H1 (cell line): ENCODE data around the gene FOXA2. TPM values are rescaled to one million over a fixed set of nuclear protein-coding genes. Genes with fewer than 3 reads are reported as not detected.

Experiments used
- CTCF ChIA-PET: fragments of 300-600 bp; sonication (Branson Sonifier 250); formaldehyde crosslinking; loops from one replicate; lab custom pipeline; 2021; ENCODE audit not compliant: partially characterized antibody; lab: Charles Lee
- POLR2A ChIA-PET: fragments of 300-600 bp; sonication (Branson Sonifier 250); formaldehyde crosslinking; loops from one replicate; lab custom pipeline; 2021; ENCODE audit warnings: inconsistent platforms; ENCODE audit not compliant: partially characterized antibody; lab: Charles Lee
- DNase-seq, 2 experiments: peaks; one replicate each; pipeline versions ENCODE4 v3.0.0 to v3.0.0-alpha.2; 2010 to 2022; ENCODE audit warnings: low spot score in 2 of 2, low read depth in 1 of 2, mixed read lengths in 1 of 2
- FAIRE-seq: peaks from 2 replicates; lab custom pipeline; 2011; peaks lifted over from hg19 to GRCh38; lab: Jason Lieb, UNC
- H2AFZ ChIP-seq: 2 replicates; pipeline ENCODE4 v1.8.1; 2012; ENCODE audit warnings: low read length, inconsistent platforms
- H2AK5ac ChIP-seq: 2 replicates; pipeline ENCODE4 v1.6.1; 2013; ENCODE audit warnings: low read depth, low read length
- H2BK120ac ChIP-seq: replicated peaks from 2 replicates; pipeline ENCODE3; 2013; ENCODE audit warnings: low read depth, low read length, inconsistent platforms
- H2BK12ac ChIP-seq: 2 replicates; pipeline ENCODE4 v1.6.1; 2013; ENCODE audit warnings: low read depth, low read length
- H2BK15ac ChIP-seq: 2 replicates; pipeline ENCODE4 v1.6.1; 2013; ENCODE audit warnings: low read length
- H2BK20ac ChIP-seq: 2 replicates; pipeline ENCODE4 v1.6.1; 2013; ENCODE audit warnings: low read length
- H2BK5ac ChIP-seq: 2 replicates; pipeline ENCODE4 v1.6.1; 2013; ENCODE audit warnings: low read depth, low read length
- H3K14ac ChIP-seq: 2 replicates; pipeline ENCODE4 v1.6.1; 2013; ENCODE audit warnings: inconsistent platforms; ENCODE audit not compliant: insufficient read length
- H3K18ac ChIP-seq: 2 replicates; pipeline ENCODE4 v1.6.1; 2013; ENCODE audit warnings: low read length; ENCODE audit errors: extremely low read depth
- H3K23ac ChIP-seq: 2 replicates; pipeline ENCODE4 v1.6.1; 2013; ENCODE audit warnings: inconsistent platforms; ENCODE audit not compliant: insufficient read length
- H3K23me2 ChIP-seq: 2 replicates; pipeline ENCODE4 v1.6.1; 2013; ENCODE audit warnings: low read depth, low read length
- H3K27ac ChIP-seq: 2 replicates; pipeline ENCODE4 v1.6.1; 2011; ENCODE audit warnings: low read depth, low read length, inconsistent platforms
- H3K27me3 ChIP-seq, 4 experiments: replicated peaks in 1 of 4; 1 replicate in 1 of 4; 2 replicates in 3 of 4; pipeline versions ENCODE4 v1.6.1 to v1.8.1; 2011 to 2013; ENCODE audit warnings: low read length in 3 of 4, mild to moderate bottlenecking in 3 of 4, inconsistent platforms in 2 of 4, mixed read lengths in 2 of 4, moderate library complexity in 1 of 4; ENCODE audit not compliant: control insufficient read depth in 3 of 4, insufficient read depth in 3 of 4; ENCODE audit errors: extremely low read depth in 1 of 4
- H3K36me3 ChIP-seq, 4 experiments: 2 replicates each; pipeline versions ENCODE4 v1.6.1 to v1.8.1; 2011 to 2013; ENCODE audit warnings: mild to moderate bottlenecking in 4 of 4, low read length in 3 of 4, moderate library complexity in 2 of 4, control low read depth in 1 of 4, inconsistent platforms in 1 of 4; ENCODE audit not compliant: insufficient read depth in 4 of 4, control insufficient read depth in 2 of 4
- H3K4ac ChIP-seq: replicated peaks from 2 replicates; pipeline ENCODE3; 2013; ENCODE audit warnings: low read length, low read depth, mixed read lengths, inconsistent platforms; ENCODE audit not compliant: insufficient read length
- H3K4me1 ChIP-seq, 4 experiments: replicated peaks in 1 of 4; 1 replicate in 1 of 4; 2 replicates in 3 of 4; pipeline versions ENCODE4 v1.6.1 to v1.8.1; 2011 to 2013; ENCODE audit warnings: low read length in 3 of 4, inconsistent platforms in 2 of 4, mixed read lengths in 1 of 4; ENCODE audit not compliant: insufficient read depth in 4 of 4, control insufficient read depth in 3 of 4
- H3K4me2 ChIP-seq, 2 experiments: 2 replicates each; pipeline versions ENCODE4 v1.6.1 to v1.8.1; 2011 to 2013; ENCODE audit warnings: low read depth in 2 of 2, low read length in 2 of 2, control low read depth in 1 of 2, inconsistent platforms in 1 of 2, mild to moderate bottlenecking in 1 of 2; ENCODE audit not compliant: insufficient read depth in 1 of 2
- H3K4me3 ChIP-seq, 4 experiments: fragments of 200-600, 300-600 bp in 1 of 4; sonication (generic), shearing (Covaris generic), sonication (Bioruptor Twin) in 1 of 4; 2 replicates each; pipeline versions ENCODE4 v1.5.1 to v1.8.1; 2011 to 2016; ENCODE audit warnings: low read length in 4 of 4, low read depth in 3 of 4, control low read depth in 2 of 4, inconsistent platforms in 2 of 4, mild to moderate bottlenecking in 2 of 4, mixed read lengths in 1 of 4, moderate library complexity in 1 of 4; ENCODE audit not compliant: insufficient read depth in 2 of 4; ENCODE audit errors: extremely low read depth in 1 of 4
- H3K56ac ChIP-seq: replicated peaks from 2 replicates; pipeline ENCODE3; 2013; ENCODE audit warnings: low read depth, mild to moderate bottlenecking, mixed read lengths, low read length, inconsistent platforms; ENCODE audit not compliant: insufficient read length
- H3K79me1 ChIP-seq: 2 replicates; pipeline ENCODE4 v1.6.1; 2013; ENCODE audit warnings: low read depth, low read length, control low read depth
- H3K79me2 ChIP-seq, 2 experiments: 2 replicates each; pipeline versions ENCODE4 v1.6.1 to v1.8.1; 2012 to 2013; ENCODE audit warnings: low read length in 2 of 2, mild to moderate bottlenecking in 2 of 2, inconsistent platforms in 1 of 2; ENCODE audit not compliant: insufficient read depth in 2 of 2, control insufficient read depth in 1 of 2
- H3K9ac ChIP-seq, 4 experiments: replicated peaks in 1 of 4; 1 replicate in 1 of 4; 2 replicates in 3 of 4; pipeline versions ENCODE4 v1.6.1 to v1.8.1; 2011 to 2013; ENCODE audit warnings: low read depth in 3 of 4, low read length in 3 of 4, control low read depth in 2 of 4, mild to moderate bottlenecking in 2 of 4, moderate library complexity in 2 of 4, inconsistent platforms in 1 of 4; ENCODE audit errors: extremely low read depth in 1 of 4
- H3K9me3 ChIP-seq, 2 experiments: 2 replicates each; pipeline versions ENCODE4 v1.6.1 to v1.8.1; 2012 to 2013; ENCODE audit warnings: mild to moderate bottlenecking in 2 of 2, moderate library complexity in 2 of 2, control low read depth in 1 of 2, inconsistent platforms in 1 of 2, low read depth in 1 of 2, low read length in 1 of 2, mixed read lengths in 1 of 2; ENCODE audit not compliant: insufficient read depth in 2 of 2
- H4K20me1 ChIP-seq, 2 experiments: replicated peaks in 1 of 2; 2 replicates each; pipeline versions ENCODE3 to v1.8.1; 2011 to 2013; ENCODE audit warnings: inconsistent platforms in 2 of 2, low read length in 2 of 2, mild to moderate bottlenecking in 1 of 2; ENCODE audit not compliant: insufficient read depth in 2 of 2, control insufficient read depth in 1 of 2
- H4K5ac ChIP-seq: 2 replicates; pipeline ENCODE4 v1.6.1; 2013; ENCODE audit warnings: low read length, low read depth, mixed read lengths, inconsistent platforms; ENCODE audit not compliant: insufficient read length
- H4K8ac ChIP-seq: 2 replicates; pipeline ENCODE4 v1.8.0; 2013; ENCODE audit warnings: mild to moderate bottlenecking, moderate library complexity, low read length, inconsistent platforms; ENCODE audit not compliant: insufficient read depth; ENCODE audit errors: extremely low read depth
- H4K91ac ChIP-seq: replicated peaks from 2 replicates; pipeline ENCODE3; 2013; ENCODE audit warnings: low read length, mixed read lengths, inconsistent platforms; ENCODE audit not compliant: insufficient read length
- BCL11A ChIP-seq, 2 experiments: IDR thresholded peaks; one replicate each; pipeline ENCODE4 v1.6.1; 2011; ENCODE audit warnings: low read depth in 2 of 2, low read length in 2 of 2, mild to moderate bottlenecking in 2 of 2
- EZH2 ChIP-seq: fragments of 200-600 bp; sonication (generic); IDR thresholded peaks from 2 replicates; pipeline ENCODE4 v1.7.1; 2012; ENCODE audit warnings: low read depth, mild to moderate bottlenecking, moderate library complexity, low read length, inconsistent platforms; ENCODE audit not compliant: severe bottlenecking
- GTF2F1 ChIP-seq: IDR thresholded peaks from 2 replicates; pipeline ENCODE4 v1.6.1; 2012; ENCODE audit warnings: low read depth, low read length, improper control_type of control experiment, borderline replicate concordance
- RNF2 ChIP-seq: fragments of 200-900, 300-1000 bp; sonication (generic); IDR thresholded peaks from 2 replicates; pipeline ENCODE4 v1.7.1; 2016; ENCODE audit warnings: borderline replicate concordance, low read depth, mild to moderate bottlenecking, antibody characterized with exemption, low read length; ENCODE audit not compliant: poor library complexity, severe bottlenecking; ENCODE audit errors: missing control alignments
- SUZ12 ChIP-seq: fragments of 200-600 bp; sonication (generic); IDR thresholded peaks from 2 replicates; pipeline ENCODE4 v1.6.1; 2012; ENCODE audit warnings: mild to moderate bottlenecking, inconsistent platforms, low read length, moderate library complexity, mixed read lengths
- TAF7 ChIP-seq: optimal IDR thresholded peaks from 2 replicates; pipeline ENCODE3; 2011; ENCODE audit warnings: low read depth, mild to moderate bottlenecking, inconsistent platforms, low read length, moderate library complexity, borderline replicate concordance
- TCF12 ChIP-seq: IDR thresholded peaks from 2 replicates; pipeline ENCODE4 v1.6.1; 2011; ENCODE audit warnings: low read depth, mild to moderate bottlenecking, low read length
- WGBS, 2 experiments: shearing (Covaris generic) in 1 of 2; methylation state at CpG; one replicate each; pipeline versions ENCODE4 v1.1.6 to v1.1.7; 2013 to 2015; ENCODE audit warnings: low lambda C conversion rate in 2 of 2, mixed read lengths in 2 of 2, inconsistent platforms in 1 of 2, low coverage in 1 of 2, missing lambda C conversion rate in 1 of 2; ENCODE audit not compliant: insufficient replicate concordance in 2 of 2, insufficient coverage in 1 of 2, insufficient read length in 1 of 2; ENCODE audit errors: extremely low coverage in 1 of 2, missing lambda C conversion rate in 1 of 2; 5-methylcytosine and 5-hydroxymethylcytosine counted together
- polyA plus RNA-seq, 7 experiments: library from polyadenylated mRNA; depleted of rRNA in 3 of 7; stranded (reverse) in 5 of 7; unstranded in 2 of 7; fragments of >200 nt in 5 of 7; fragments of 200-250 nt in 2 of 7; gene quantifications; 1 replicate in 5 of 7; 2 replicates in 1 of 7; 4 replicates in 1 of 7; pipeline versions ENCODE4 v1.2.1 to v1.2.3, GENCODE V29; 2011 to 2013; ENCODE audit warnings: missing spikeins in 2 of 7, mixed read lengths in 2 of 7
- total RNA-seq: library from RNA; stranded (reverse); fragmentation: NEBNext Ultra II Directional; extraction: Animal tissue kit (Norgen Biotek cat#: 25700); gene quantifications from 2 replicates; pipeline ENCODE4 v1.2.1, GENCODE V29; 2021

FOXA2 gene
- total and polyA plus RNA-seq, 2 of the 8 experiments (the other 6 are each of a cell fraction or from before 2014, with no cell fraction given) = not detected

GRCh38 chr20:22581437-22582385 is 2.7 kb downstream of the FOXA2 start:
- H4K8ac ChIP-seq = no peak overlapping the region
- peaks cover 95 to 99% (median 98%) of the 10 kb centered on the region in 4 experiments for H3K27me3 ChIP-seq
- no peak overlapping the region for H3K23ac ChIP-seq
- H3K23me2 ChIP-seq = no peaks in the 10 kb centered on the region; the same call in 1 of the 2 replicates
- no peak overlapping the region for H2BK12ac ChIP-seq
- no peak overlapping the region for H2BK5ac ChIP-seq
- no peaks in the 10 kb centered on the region for H3K79me2 ChIP-seq
- peaks cover 23 to 26% of the 10 kb centered on the region in 2 experiments for H4K20me1 ChIP-seq
- H3K4ac ChIP-seq = no peak overlapping the region
- no peaks in the 10 kb centered on the region for H3K79me1 ChIP-seq
- ChIA-PET POLR2A (interaction anchor here (0.8 to 1.4 kb wide), 2 partner anchors 10 to 14 kb away, joined by 3 to 7 read pairs; no protein-coding TSS in a partner anchor), CTCF (interaction anchor here (0.7 to 1.1 kb wide), 2 partner anchors 10 to 128 kb away, joined by 3 to 5 read pairs; no protein-coding TSS in a partner anchor)
- FAIRE-seq = no peak
- H3K4me2 ChIP-seq = peak overlapping the region; percentile 47 to 55; a peak in 3 of 4 replicates
- H4K91ac ChIP-seq = no peak overlapping the region
- H3K27ac ChIP-seq = no peak overlapping the region
- H3K18ac ChIP-seq = 0 out of 2 replicates have a peak overlapping the region, but pooled peaks have one; percentile 83
- 9% methylated on average over 51 of the region's 54 CpGs; no CpG with 5 or more reads in 1 of the 2 experiments for WGBS, 2 experiments
- TF ChIP-seq GTF2F1 (no peak), TAF7 (no peak), BCL11A (IDR thresholded peaks at IDR 0.05; ENCODE audit: low read depth in 2 of 2, low read length in 2 of 2) (no peak), RNF2 (peak; percentile 95), TCF12 (0 out of 2 replicates have a peak, but pooled peaks have one; percentile 4), EZH2 (peak; percentile 97), SUZ12 (peak; percentile 98)
- no peak overlapping the region for H4K5ac ChIP-seq
- peaks cover 0 to 19% (median 0%) of the 10 kb centered on the region in 4 experiments; a peak in 1 of 8 replicates for H3K36me3 ChIP-seq
- H2BK15ac ChIP-seq = no peak overlapping the region; the same call in 1 of the 2 replicates
- no peak overlapping the region for H2AFZ ChIP-seq
- peak in 1 of 2 experiments; percentile 67 for DNase-seq
- H2AK5ac ChIP-seq = no peak overlapping the region
- no peak overlapping the region for H2BK20ac ChIP-seq
- no peak overlapping the region for H3K14ac ChIP-seq
- peak overlapping the region in 1 of 4 experiments; percentile 52; a peak in 1 of 8 replicates for H3K4me3 ChIP-seq
- no peak overlapping the region for H2BK120ac ChIP-seq
- H3K9ac ChIP-seq = no peak overlapping the region
- H3K9me3 ChIP-seq = peaks cover 0 to 3% of the 10 kb centered on the region in 2 experiments; a peak in 1 of 4 replicates
- no peak overlapping the region for H3K56ac ChIP-seq
- peaks cover 4 to 25% (median 20%) of the 10 kb centered on the region in 4 experiments for H3K4me1 ChIP-seq
